NT2/D1 (cell line): ENCODE data around the gene VTI1A.

ENCODE experiments used
- DNase-seq: peaks from one replicate; pipeline ENCODE4 v3.0.0-alpha.2; 2011; ENCODE audit warnings: low read depth, low spot score
- H3K27me3 ChIP-seq: 2 replicates; pipeline ENCODE4 v1.6.0; 2011; ENCODE audit warnings: mild to moderate bottlenecking; ENCODE audit not compliant: insufficient read length, insufficient read depth
- H3K36me3 ChIP-seq: 2 replicates; pipeline ENCODE4 v1.6.1; 2011; ENCODE audit warnings: mild to moderate bottlenecking, low read length, mixed read lengths; ENCODE audit not compliant: insufficient read depth, insufficient read length
- H3K4me1 ChIP-seq: 2 replicates; pipeline ENCODE4 v1.5.1; 2011; ENCODE audit not compliant: insufficient read depth, insufficient read length
- H3K4me3 ChIP-seq: 2 replicates; pipeline ENCODE4 v1.5.1; 2011; ENCODE audit warnings: low read depth; ENCODE audit not compliant: insufficient read length
- H3K9ac ChIP-seq: 2 replicates; pipeline ENCODE4 v1.6.0; 2011; ENCODE audit warnings: low read depth; ENCODE audit not compliant: insufficient read length
- H3K9me3 ChIP-seq: 2 replicates; pipeline ENCODE4 v1.5.1; 2011; ENCODE audit warnings: mild to moderate bottlenecking, low read length; ENCODE audit not compliant: insufficient read depth
- SUZ12 ChIP-seq: IDR thresholded peaks from 2 replicates; pipeline ENCODE4 v1.6.1; 2011; ENCODE audit not compliant: insufficient read length, insufficient read depth; ENCODE audit errors: extremely low read depth
- YY1 ChIP-seq: IDR thresholded peaks from 2 replicates; pipeline ENCODE4 v1.6.1; 2011; ENCODE audit not compliant: insufficient read length, insufficient read depth
- ZNF274 ChIP-seq: IDR thresholded peaks from 2 replicates; pipeline ENCODE4 v1.6.1; 2011; ENCODE audit warnings: mild to moderate bottlenecking, low read depth, low read length

VTI1A gene

GRCh38 chr10:112548535-112549276 is 101.7 kb downstream of the VTI1A start:
- H3K4me1 ChIP-seq, result no peaks in the 10 kb centered on the region
- H3K4me3 ChIP-seq, result no peak overlapping the region
- DNase-seq, result no peak
- no peaks in the 10 kb centered on the region for H3K27me3 ChIP-seq
- no peak overlapping the region for H3K9ac ChIP-seq
- H3K9me3 ChIP-seq, result no peaks in the 10 kb centered on the region
- no peaks in the 10 kb centered on the region for H3K36me3 ChIP-seq
- TF ChIP-seq ZNF274, result no peak
- TF ChIP-seq YY1, result no peak
- TF ChIP-seq SUZ12, result no peak

- no peak for TF ChIP-seq YY1
- no peak for TF ChIP-seq SUZ12
- TF ChIP-seq ZNF274, result no peak
- no peak for DNase-seq
- H3K4me1 ChIP-seq, result no peaks in the 10 kb centered on the region
- H3K36me3 ChIP-seq, result no peaks in the 10 kb centered on the region
- H3K27me3 ChIP-seq, result no peaks in the 10 kb centered on the region
- H3K9me3 ChIP-seq, result no peaks in the 10 kb centered on the region
- H3K9ac ChIP-seq, result no peak overlapping the region
- H3K4me3 ChIP-seq, result no peak overlapping the region
Measured at GRCh38 chr10:112552593-112553110, 105.6 kb downstream of the VTI1A start.

DNA sequence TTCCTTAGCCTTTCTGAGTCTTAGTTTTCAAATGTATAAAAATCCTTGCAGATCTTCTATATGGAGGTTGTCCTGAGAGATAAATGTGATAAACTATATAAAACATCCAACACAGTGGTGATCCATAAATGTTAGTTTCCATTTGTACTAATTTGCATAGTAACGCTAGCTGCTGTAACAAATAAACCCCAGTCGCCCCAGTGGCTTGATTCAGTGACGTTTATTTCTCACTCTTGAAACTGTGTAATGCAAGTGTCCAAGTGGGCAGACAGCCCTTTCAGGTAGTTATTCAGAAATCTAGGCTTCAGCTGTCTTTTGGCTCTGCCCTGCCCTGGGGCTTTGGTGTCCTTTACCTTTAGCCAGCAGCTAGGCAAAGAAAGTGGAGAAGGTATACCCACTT is 106.3 kb downstream of the VTI1A start:
- Histone ChIP-seq H3K9ac (no peak overlapping the region), H3K4me1 (no peaks in the 10 kb centered on the region), H3K9me3 (no peaks in the 10 kb centered on the region), H3K27me3 (no peaks in the 10 kb centered on the region), H3K36me3 (no peaks in the 10 kb centered on the region), H3K4me3 (no peak overlapping the region)
- DNase-seq, result no peak
- TF ChIP-seq ZNF274, result no peak
- TF ChIP-seq YY1, result no peak
- no peak for TF ChIP-seq SUZ12

DNA sequence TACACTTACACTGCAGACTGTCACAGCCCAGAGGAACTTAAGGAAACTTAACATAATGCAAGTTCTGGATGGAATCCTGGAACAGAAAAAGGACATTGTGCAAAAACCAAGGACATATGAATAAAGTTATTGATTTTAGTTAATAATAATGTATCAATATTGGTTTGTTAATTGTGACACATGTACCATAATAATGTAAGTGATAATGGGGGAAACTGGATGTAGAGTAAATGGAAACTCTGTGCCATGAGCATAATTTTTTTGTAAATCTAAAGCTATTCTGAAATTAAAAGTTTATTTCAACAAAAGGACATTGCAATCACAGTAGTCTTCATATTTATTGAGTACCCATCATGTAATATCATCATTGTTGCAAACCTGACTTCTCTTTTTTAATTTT is 107.2 kb downstream of the VTI1A start:
- no peaks in the 10 kb centered on the region for H3K27me3 ChIP-seq
- no peak for DNase-seq
- no peak overlapping the region for H3K9ac ChIP-seq
- H3K4me1 ChIP-seq, result no peaks in the 10 kb centered on the region
- no peaks in the 10 kb centered on the region for H3K9me3 ChIP-seq
- no peak overlapping the region for H3K4me3 ChIP-seq
- TF ChIP-seq ZNF274 (no peak), YY1 (no peak), SUZ12 (no peak)
- H3K36me3 ChIP-seq, result no peaks in the 10 kb centered on the region

DNA sequence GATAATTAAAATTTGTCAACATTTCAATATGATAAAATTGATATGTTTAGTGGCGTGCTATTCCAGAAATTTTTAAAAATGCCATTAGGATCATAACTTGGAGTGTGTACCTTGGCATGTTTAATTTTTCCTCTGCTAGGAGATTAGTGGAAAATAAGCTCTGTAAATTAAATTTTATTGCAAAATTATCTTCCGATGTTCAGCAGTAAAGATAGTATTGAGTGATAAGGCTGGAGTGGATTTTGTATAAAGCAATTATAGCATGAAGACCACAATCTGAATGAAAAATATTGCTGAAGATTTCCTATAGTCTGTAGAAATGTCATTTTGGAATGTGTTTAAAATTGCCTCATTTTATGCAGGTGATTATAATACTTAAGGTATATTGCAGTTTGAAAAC is 110.2 kb downstream of the VTI1A start:
- Histone ChIP-seq H3K27me3 (no peaks in the 10 kb centered on the region), H3K4me3 (no peak overlapping the region), H3K9ac (no peak overlapping the region), H3K9me3 (no peaks in the 10 kb centered on the region), H3K4me1 (no peaks in the 10 kb centered on the region), H3K36me3 (no peaks in the 10 kb centered on the region)
- no peak for TF ChIP-seq YY1
- no peak for TF ChIP-seq ZNF274
- TF ChIP-seq SUZ12, result no peak
- DNase-seq, result no peak

DNA sequence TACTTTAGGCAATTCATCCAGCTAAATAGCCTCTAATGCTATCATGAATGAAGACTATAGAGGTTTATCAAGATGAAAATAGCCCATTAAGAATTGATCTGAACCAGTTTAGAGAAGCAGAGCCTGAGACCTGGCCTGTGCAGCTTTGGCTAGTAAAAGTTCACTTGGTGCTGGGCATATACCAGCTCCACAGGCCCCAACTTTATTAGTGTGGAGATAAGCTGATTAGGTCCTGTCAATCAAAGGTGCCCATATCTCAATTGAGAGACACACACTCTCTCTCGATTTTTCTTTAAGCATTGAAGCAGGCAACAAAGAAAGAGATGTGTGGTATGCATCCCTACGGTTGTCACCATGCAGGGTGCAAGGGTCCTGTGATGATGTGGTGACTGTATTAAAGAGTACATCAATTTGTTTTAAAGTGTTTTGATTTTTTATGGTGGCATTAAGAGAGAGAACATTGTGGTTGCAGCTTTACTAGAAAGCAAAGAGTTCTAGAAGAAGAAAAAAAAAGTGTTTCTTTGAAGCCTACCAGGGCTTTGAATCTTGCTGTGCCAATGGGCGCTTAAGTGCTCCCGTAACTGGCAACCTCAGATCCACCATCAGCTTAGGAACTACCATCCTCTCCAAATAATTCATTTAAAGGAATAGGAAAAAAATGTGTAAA is 111.6 kb downstream of the VTI1A start:
- no peak for TF ChIP-seq SUZ12
- TF ChIP-seq ZNF274, result no peak
- DNase-seq, result no peak
- Histone ChIP-seq H3K27me3 (no peaks in the 10 kb centered on the region), H3K9me3 (no peaks in the 10 kb centered on the region), H3K36me3 (no peaks in the 10 kb centered on the region), H3K4me1 (no peaks in the 10 kb centered on the region), H3K4me3 (no peak overlapping the region), H3K9ac (no peak overlapping the region)

GRCh38 chr10:112559349-112559748 is 112.3 kb downstream of the VTI1A start:
- no peak for TF ChIP-seq YY1
- TF ChIP-seq ZNF274, result no peak
- TF ChIP-seq SUZ12, result no peak
- Histone ChIP-seq H3K9me3 (no peaks in the 10 kb centered on the region), H3K36me3 (no peaks in the 10 kb centered on the region), H3K4me3 (no peak overlapping the region), H3K9ac (no peak overlapping the region), H3K27me3 (no peaks in the 10 kb centered on the region), H3K4me1 (no peaks in the 10 kb centered on the region)
- no peak for DNase-seq
